Lung (tissue), 12 donors: ENCODE measurements around the gene CDH6. TPM values are rescaled to one million over a fixed set of nuclear protein-coding genes. Genes with fewer than 3 reads are reported as not detected.

Experiments used
- ATAC-seq: fragments of 200-7000 bp; cut with Tn5 transposase; one replicate; pipeline ENCODE4 v1.9.1; 2020; ENCODE audit warnings: moderate number of reproducible peaks; ENCODE audit not compliant: insufficient read depth, low FRiP score
- DNase-seq, 3 donors: peaks; one replicate each; pipeline ENCODE4 v3.0.0-alpha.2; 2013 to 2017
- H3K27ac ChIP-seq, 2 donors: one replicate each; pipeline ENCODE4 v1.5.1; 2013; ENCODE audit warnings: mild to moderate bottlenecking in 2 of 2, moderate library complexity in 2 of 2, control low read depth in 1 of 2, inconsistent platforms in 1 of 2, low read depth in 1 of 2, low read length in 1 of 2
- H3K27me3 ChIP-seq, 3 donors: one replicate each; pipeline ENCODE4 v1.5.1; 2013; ENCODE audit warnings: low read length in 2 of 3; ENCODE audit not compliant: control insufficient read depth in 3 of 3, insufficient read depth in 3 of 3
- H3K36me3 ChIP-seq, 4 donors: one replicate each; pipeline ENCODE4 v1.5.1; 2013; ENCODE audit warnings: low read length in 4 of 4, mild to moderate bottlenecking in 1 of 4, moderate library complexity in 1 of 4; ENCODE audit not compliant: control insufficient read depth in 4 of 4, insufficient read depth in 4 of 4
- H3K4me1 ChIP-seq, 5 donors: one replicate each; pipeline ENCODE4 v1.5.1; 2013; ENCODE audit warnings: low read length in 5 of 5, mild to moderate bottlenecking in 2 of 5, moderate library complexity in 1 of 5; ENCODE audit not compliant: control insufficient read depth in 5 of 5, insufficient read depth in 5 of 5
- H3K4me3 ChIP-seq: one replicate; pipeline ENCODE4 v1.5.1; 2013; ENCODE audit warnings: mild to moderate bottlenecking, control low read depth, moderate library complexity
- H3K9ac ChIP-seq, 2 donors: one replicate each; pipeline ENCODE4 v1.5.1; 2013; ENCODE audit warnings: low read length in 2 of 2, control low read depth in 1 of 2; ENCODE audit not compliant: insufficient read depth in 1 of 2
- H3K9me3 ChIP-seq, 4 donors: one replicate each; pipeline ENCODE4 v1.5.1; 2013; ENCODE audit warnings: low read length in 3 of 4, mild to moderate bottlenecking in 1 of 4, moderate library complexity in 1 of 4; ENCODE audit not compliant: control insufficient read depth in 4 of 4, insufficient read depth in 3 of 4
- WGBS, 2 donors: extraction: QIAGEN DNeasy Blood & Tissue Kit; methylation state at CpG; one replicate each; pipeline ENCODE4 v1.1.7; 2013; 5-methylcytosine and 5-hydroxymethylcytosine counted together
- polyA plus RNA-seq, 2 donors: library from polyadenylated mRNA; stranded (reverse); fragments of 200-250 nt; gene quantifications; one replicate each; pipeline ENCODE4 v1.2.1, GENCODE V29; 2013
- total RNA-seq, 2 donors: library from RNA; depleted of rRNA in 1 of 2; stranded (reverse); fragments of >200 nt in 1 of 2; gene quantifications; one replicate each; pipeline ENCODE4 v1.2.1, GENCODE V29; 2014 to 2021
- TF ChIP-seq, protein P1 (sequence below): IDR thresholded peaks from 2 replicates; pipeline ENCODE4 v1.5.1; 2012; ENCODE audit warnings: mild to moderate bottlenecking; ENCODE audit errors: control extremely low read depth, extremely low read depth
- donor health status: control.
- donor health status: control.
- donor health status: Bipolar disorder and iron deficiency.
- donor health status: healthy.
- donor health status: DM: yes; HTN: yes; CAD: no.

CDH6 gene
- total and polyA plus RNA-seq, 4 donors = 2.0 to 20.8 (median 2.6) TPM

DNA sequence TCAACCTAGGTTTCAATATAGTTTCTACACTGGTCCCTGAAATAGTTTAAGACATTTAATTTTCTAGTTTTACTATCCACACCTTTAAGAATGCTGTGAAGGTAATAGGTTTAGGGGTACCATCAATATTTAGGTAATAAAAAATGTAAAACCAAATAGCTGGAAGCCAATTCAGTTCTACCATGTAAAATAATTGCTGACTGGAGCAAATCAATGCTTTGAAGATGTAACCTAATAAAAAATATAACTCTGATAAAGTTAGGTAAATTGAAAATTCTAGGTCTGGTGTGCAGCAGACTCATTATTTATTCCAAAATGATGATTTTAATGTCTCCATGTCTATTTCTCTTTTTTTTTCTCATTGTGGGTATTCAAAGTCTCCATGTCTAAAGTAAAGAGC is 21.8 kb downstream of the CDH6 start:
- H3K27me3 ChIP-seq = no peaks in the 10 kb centered on the region
- no peaks in the 10 kb centered on the region for H3K9me3 ChIP-seq
- H3K9ac ChIP-seq = no peak overlapping the region
- TF ChIP-seq, protein P1, sequence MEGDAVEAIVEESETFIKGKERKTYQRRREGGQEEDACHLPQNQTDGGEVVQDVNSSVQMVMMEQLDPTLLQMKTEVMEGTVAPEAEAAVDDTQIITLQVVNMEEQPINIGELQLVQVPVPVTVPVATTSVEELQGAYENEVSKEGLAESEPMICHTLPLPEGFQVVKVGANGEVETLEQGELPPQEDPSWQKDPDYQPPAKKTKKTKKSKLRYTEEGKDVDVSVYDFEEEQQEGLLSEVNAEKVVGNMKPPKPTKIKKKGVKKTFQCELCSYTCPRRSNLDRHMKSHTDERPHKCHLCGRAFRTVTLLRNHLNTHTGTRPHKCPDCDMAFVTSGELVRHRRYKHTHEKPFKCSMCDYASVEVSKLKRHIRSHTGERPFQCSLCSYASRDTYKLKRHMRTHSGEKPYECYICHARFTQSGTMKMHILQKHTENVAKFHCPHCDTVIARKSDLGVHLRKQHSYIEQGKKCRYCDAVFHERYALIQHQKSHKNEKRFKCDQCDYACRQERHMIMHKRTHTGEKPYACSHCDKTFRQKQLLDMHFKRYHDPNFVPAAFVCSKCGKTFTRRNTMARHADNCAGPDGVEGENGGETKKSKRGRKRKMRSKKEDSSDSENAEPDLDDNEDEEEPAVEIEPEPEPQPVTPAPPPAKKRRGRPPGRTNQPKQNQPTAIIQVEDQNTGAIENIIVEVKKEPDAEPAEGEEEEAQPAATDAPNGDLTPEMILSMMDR = no peak
- H3K4me1 ChIP-seq = peaks cover 0 to 9% (median 5%) of the 10 kb centered on the region in 5 donors
- H3K4me3 ChIP-seq = no peak overlapping the region
- DNase-seq (no peak), ATAC-seq (no peak)
- H3K36me3 ChIP-seq = no peaks in the 10 kb centered on the region
- no peak overlapping the region for H3K27ac ChIP-seq

DNA sequence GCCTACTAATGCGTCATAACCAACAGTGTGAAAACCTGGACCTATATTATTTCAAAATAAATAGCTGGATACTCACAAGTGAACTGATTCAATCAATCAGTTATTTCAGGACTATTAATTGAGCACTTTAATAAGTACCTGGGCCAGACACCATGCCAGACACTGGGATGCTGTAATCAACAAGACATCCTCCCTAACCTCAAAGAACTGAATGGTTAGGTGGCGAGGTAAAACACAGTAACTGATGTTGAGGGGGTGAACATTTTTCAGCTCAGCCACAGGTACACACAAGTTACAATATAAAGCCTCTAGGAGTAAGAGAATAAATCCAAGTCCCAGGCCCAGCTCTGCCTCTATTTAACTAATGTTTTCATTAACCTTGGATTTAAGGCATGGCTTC is 24.0 kb downstream of the CDH6 start:
- Histone ChIP-seq H3K9ac (no peak overlapping the region), H3K9me3 (no peaks in the 10 kb centered on the region), H3K27me3 (no peaks in the 10 kb centered on the region), H3K4me3 (no peak overlapping the region), H3K27ac (no peak overlapping the region), H3K36me3 (no peaks in the 10 kb centered on the region), H3K4me1 (peaks cover 0 to 9% (median 5%) of the 10 kb centered on the region in 5 donors)
- ATAC-seq (no peak), DNase-seq (no peak)
- TF ChIP-seq, protein P1 = no peak
- 86 to 97% methylated on average over 2 of the region's 2 CpGs for WGBS, 2 donors

DNA sequence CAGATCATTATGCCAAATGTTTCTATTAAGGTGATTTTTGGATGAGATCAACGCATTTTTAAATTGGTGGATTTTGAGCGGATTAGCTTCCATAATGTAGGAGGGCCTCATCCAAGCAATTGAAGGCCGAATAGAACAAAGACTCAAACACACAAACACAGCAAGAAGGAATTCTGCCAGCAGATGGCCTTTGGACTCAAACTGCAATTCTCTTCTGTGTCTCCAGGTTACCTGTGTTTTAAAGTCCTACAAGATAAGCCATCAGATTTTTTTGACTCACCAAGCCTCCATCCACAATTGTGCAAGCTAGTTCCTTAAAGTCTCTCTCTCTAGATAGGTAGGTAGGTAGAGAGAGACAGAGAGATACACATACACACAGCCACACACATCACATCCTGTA is 25.5 kb downstream of the CDH6 start:
- TF ChIP-seq, protein P1 = no peak
- H3K4me3 ChIP-seq = no peak overlapping the region
- no peak overlapping the region for H3K9ac ChIP-seq
- H3K4me1 ChIP-seq = peaks cover 0 to 7% (median 2%) of the 10 kb centered on the region in 5 donors
- no peak for DNase-seq
- no peak overlapping the region for H3K27ac ChIP-seq
- H3K27me3 ChIP-seq = no peaks in the 10 kb centered on the region
- no peaks in the 10 kb centered on the region for H3K36me3 ChIP-seq
- WGBS, 2 donors = 87 to 92% methylated on average over 3 of the region's 3 CpGs
- ATAC-seq = no peak
- no peaks in the 10 kb centered on the region for H3K9me3 ChIP-seq

DNA sequence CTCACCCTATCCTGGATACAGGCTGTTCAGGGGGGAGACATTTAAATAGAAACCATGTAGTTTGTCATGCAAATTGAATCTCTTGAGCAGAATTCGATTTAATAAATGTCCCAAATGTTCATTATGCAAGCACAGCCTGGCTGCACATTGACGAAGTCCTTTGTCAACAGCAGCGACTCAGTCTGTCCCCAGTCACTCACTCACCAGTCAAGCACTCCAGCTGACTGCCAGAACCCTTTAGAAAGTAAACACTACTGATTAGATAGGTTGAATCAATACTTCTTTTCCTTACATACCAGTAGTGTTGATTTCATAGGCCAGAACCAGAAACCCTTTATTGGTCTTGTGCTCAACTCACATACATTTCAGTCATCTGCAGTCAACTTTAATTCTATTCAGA is 27.5 kb downstream of the CDH6 start:
- Histone ChIP-seq H3K27me3 (no peaks in the 10 kb centered on the region), H3K9me3 (no peaks in the 10 kb centered on the region), H3K4me3 (no peak overlapping the region), H3K4me1 (no peaks in the 10 kb centered on the region), H3K9ac (no peak overlapping the region), H3K27ac (no peak overlapping the region), H3K36me3 (no peaks in the 10 kb centered on the region)
- TF ChIP-seq, protein P1 = no peak
- ATAC-seq (no peak), DNase-seq (peak; percentile 20 to 28 (median 21))
- WGBS, 2 donors = 34 to 63% methylated on average over 3 of the region's 3 CpGs
